Body of pancreas (tissue), 4 donors: ENCODE data around the gene EMC1. TPM values are rescaled to one million over a fixed set of nuclear protein-coding genes. Genes with fewer than 3 reads are reported as not detected.
"Not testable (repeated sequence)": the region's sequence is repeated elsewhere in the genome, so short reads cannot be mapped to it uniquely, and the experiment has no call there.

Source experiments
- ATAC-seq: fragments of 150-250 bp; one replicate; pipeline ENCODE4 v1.9.1; 2016
- DNase-seq, 4 donors: peaks; one replicate each; pipeline ENCODE4 v3.0.0-alpha.2; 2019
- H3K27ac ChIP-seq, 4 donors: fragments of 200-600 bp; sonication (generic); 1 replicate in 3 of 4; 2 replicates in 1 of 4; pipeline versions ENCODE4 v1.5.1 to v1.6.1; 2016 to 2019; ENCODE audit warnings: mild to moderate bottlenecking in 1 of 4, mixed read lengths in 1 of 4, moderate library complexity in 1 of 4
- H3K27me3 ChIP-seq, 2 donors: fragments of 200-600 bp; sonication (generic); one replicate each; pipeline ENCODE4 v1.6.0; 2016; ENCODE audit warnings: mild to moderate bottlenecking in 1 of 2
- H3K36me3 ChIP-seq, 2 donors: fragments of 200-600 bp; sonication (generic); replicated peaks in 1 of 2; 2 replicates each; pipeline ENCODE4 v1.5.1; 2016; ENCODE audit warnings: low read depth in 2 of 2; ENCODE audit not compliant: insufficient read depth in 1 of 2
- H3K4me1 ChIP-seq: fragments of 200-600 bp; sonication (generic); one replicate; pipeline ENCODE4 v1.6.0; 2016
- H3K4me3 ChIP-seq, 2 donors: fragments of 200-600 bp; sonication (generic); 1 replicate in 1 of 2; 2 replicates in 1 of 2; pipeline ENCODE4 v1.5.1; 2016 to 2019
- H3K9me3 ChIP-seq, 3 donors: fragments of 200-600 bp; sonication (generic); 1 replicate in 2 of 3; 2 replicates in 1 of 3; pipeline ENCODE4 v1.5.1; 2016
- POLR2A ChIP-seq, 3 donors: fragments of 450-650 bp; IDR thresholded peaks; one replicate each; pipeline ENCODE4 v1.6.1; 2016; ENCODE audit warnings: antibody characterized with exemption in 3 of 3, mild to moderate bottlenecking in 2 of 3
- WGBS, 2 donors: methylation state at CpG; one replicate each; pipeline ENCODE4 v1.1.5; 2017; 5-methylcytosine and 5-hydroxymethylcytosine counted together
- intact Hi-C: fragments of 100-400 bp; cut with DNase I; formaldehyde crosslinking; loops from one replicate; pipeline ENCODE4 v1.15.1; 2023
- total RNA-seq, 2 donors: library from RNA; depleted of rRNA; stranded (reverse); fragments of >200 nt; gene quantifications; one replicate each; pipeline ENCODE4 v1.1.0, GENCODE V29; 2016
- TF ChIP-seq, protein P1 (sequence below), 7 experiments: fragments of 450-650 bp in 4 of 7; fragments of 200-600 bp in 3 of 7; sonication (generic) in 3 of 7; IDR thresholded peaks; one replicate each; pipeline ENCODE4 v1.5.1; 2016 to 2019; ENCODE audit warnings: antibody characterized with exemption in 7 of 7

Gene EMC1
- total RNA-seq, 2 donors from 2014 or later = 15.3 to 23.7 TPM

DNA sequence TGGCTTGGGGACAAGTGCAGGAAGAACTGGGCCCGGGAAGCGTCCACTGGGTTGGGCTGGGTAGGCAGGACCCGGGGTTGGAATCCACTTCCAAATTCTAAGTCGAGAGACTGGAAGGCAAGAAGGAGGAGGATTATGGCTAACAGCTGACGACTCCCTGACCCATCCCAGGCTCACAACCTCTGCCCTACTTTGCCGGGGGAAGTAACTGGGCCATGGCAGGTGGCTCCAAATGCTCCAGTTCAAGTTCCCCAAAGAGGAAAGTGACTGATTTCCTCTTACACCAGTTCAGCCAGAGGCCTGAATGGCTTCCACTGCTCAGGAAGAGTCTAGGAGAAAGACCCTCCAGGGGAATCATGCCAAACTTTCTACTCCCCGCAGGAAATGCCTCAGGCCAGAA, 11.4 kb downstream of the EMC1 start:
- Histone ChIP-seq H3K4me1 (no peaks in the 10 kb centered on the region), H3K27me3 (no peaks in the 10 kb centered on the region), H3K36me3 (peaks cover 6 to 45% of the 10 kb centered on the region in 2 donors), H3K9me3 (no peaks in the 10 kb centered on the region), H3K4me3 (no peak overlapping the region), H3K27ac (no peak overlapping the region)
- intact Hi-C loops = no loop called here
- TF ChIP-seq, protein P1, sequence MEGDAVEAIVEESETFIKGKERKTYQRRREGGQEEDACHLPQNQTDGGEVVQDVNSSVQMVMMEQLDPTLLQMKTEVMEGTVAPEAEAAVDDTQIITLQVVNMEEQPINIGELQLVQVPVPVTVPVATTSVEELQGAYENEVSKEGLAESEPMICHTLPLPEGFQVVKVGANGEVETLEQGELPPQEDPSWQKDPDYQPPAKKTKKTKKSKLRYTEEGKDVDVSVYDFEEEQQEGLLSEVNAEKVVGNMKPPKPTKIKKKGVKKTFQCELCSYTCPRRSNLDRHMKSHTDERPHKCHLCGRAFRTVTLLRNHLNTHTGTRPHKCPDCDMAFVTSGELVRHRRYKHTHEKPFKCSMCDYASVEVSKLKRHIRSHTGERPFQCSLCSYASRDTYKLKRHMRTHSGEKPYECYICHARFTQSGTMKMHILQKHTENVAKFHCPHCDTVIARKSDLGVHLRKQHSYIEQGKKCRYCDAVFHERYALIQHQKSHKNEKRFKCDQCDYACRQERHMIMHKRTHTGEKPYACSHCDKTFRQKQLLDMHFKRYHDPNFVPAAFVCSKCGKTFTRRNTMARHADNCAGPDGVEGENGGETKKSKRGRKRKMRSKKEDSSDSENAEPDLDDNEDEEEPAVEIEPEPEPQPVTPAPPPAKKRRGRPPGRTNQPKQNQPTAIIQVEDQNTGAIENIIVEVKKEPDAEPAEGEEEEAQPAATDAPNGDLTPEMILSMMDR (IDR thresholded peaks at IDR 0.05) = no peak
- no peak for TF ChIP-seq POLR2A (IDR thresholded peaks at IDR 0.05)
- DNase-seq (no peak), ATAC-seq (no peak)
- 92% methylated on average over 6 to 7 of the region's 7 CpGs for WGBS, 2 donors

DNA sequence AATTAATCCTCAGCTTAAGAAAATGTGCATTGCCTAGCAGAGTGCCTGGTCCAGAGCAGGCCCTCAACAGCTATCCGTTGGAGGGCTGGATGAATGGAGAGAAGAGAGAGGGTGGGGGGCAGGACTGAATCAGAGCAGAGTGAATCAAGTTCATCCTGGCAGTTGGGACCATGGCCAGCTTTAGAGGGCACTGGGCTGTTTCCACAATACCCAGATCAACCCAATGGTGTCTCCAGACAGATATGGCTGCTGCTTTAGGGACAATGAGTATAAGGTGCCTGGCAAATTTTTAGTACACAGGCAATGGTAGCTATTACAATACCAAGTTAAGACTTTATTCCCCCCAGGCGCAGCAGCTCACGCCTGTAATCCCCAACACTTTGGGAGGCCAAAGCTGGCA, 17.1 kb downstream of the EMC1 start:
- WGBS, 2 donors = 83 to 95% methylated on average over 1 to 3 of the region's 3 CpGs
- Histone ChIP-seq H3K27ac (no peak overlapping the region), H3K27me3 (no peaks in the 10 kb centered on the region), H3K36me3 (peaks cover 4 to 29% of the 10 kb centered on the region in 2 donors), H3K9me3 (no peaks in the 10 kb centered on the region), H3K4me1 (peaks cover 8% of the 10 kb centered on the region), H3K4me3 (no peak overlapping the region)
- intact Hi-C loops = no loop called here
- no peak for DNase-seq
- no peak for TF ChIP-seq POLR2A (IDR thresholded peaks at IDR 0.05)
- TF ChIP-seq, protein P1 (IDR thresholded peaks at IDR 0.05) = no peak
- ATAC-seq = no peak

DNA sequence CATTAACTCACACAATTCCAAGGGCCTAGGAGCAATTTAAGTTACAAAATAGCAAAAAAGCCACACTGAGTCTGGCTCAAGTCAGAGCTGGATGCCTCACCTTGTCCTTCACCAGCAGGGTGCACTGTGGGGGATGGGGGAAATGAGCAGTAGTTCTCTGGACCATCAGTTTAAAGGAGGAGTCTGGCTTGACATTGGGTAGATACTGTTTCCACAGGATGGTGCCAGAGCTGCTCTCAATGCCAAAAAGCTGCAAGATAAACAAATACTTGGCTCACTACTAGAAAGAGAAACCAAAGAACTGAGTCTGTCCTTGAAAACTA, 18.8 kb downstream of the EMC1 start:
- no peak overlapping the region for H3K4me3 ChIP-seq
- H3K4me1 ChIP-seq = peaks cover 8% of the 10 kb centered on the region
- TF ChIP-seq, protein P1 (IDR thresholded peaks at IDR 0.05) = no peak
- no peak for TF ChIP-seq POLR2A (IDR thresholded peaks at IDR 0.05)
- H3K27ac ChIP-seq = no peak overlapping the region
- intact Hi-C loops = no loop called here
- DNase-seq = no peak
- no peaks in the 10 kb centered on the region for H3K27me3 ChIP-seq
- H3K36me3 ChIP-seq = peaks cover 4 to 21% of the 10 kb centered on the region in 2 donors
- H3K9me3 ChIP-seq = no peaks in the 10 kb centered on the region
- peak; percentile 18 for ATAC-seq

DNA sequence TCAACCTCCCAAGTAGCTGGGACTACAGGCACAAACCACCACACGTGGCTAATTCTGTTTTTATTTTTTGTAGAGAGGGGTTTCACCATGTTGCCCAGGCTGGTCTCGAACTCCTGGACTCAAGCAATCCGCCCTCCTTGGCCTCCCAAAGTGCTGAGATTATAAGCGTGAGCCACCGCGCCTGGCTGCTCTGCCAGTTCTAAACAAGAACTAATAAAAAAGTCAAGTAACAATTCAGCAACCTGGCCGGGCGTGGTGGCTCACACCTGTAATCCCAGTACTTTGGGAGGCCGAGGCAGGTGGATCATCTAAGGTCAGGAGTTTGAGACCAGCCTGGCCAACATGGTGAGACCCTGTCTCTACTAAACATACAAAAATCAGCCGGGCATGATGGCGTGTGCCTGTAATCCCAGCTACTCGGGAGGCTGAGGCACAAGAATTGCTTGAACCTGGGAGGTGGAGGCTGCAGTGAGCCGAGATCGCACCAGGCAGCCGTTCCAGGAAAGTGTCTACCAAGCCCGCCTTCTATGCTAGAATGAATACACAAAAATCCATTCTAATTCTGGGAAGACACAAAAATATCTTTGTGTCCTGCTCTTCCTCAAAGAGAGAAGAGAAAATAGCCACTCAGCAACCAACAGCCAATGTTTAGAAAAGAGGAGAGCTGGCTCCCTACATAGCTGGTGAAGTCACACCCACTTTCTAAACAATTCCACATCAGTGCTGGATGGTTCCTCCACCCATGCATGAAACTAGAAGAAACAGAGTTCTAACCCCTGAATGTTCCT, 19.4 kb downstream of the EMC1 start:
- H3K27ac ChIP-seq, H3K4me3 ChIP-seq, DNase-seq, H3K9me3 ChIP-seq, H3K27me3 ChIP-seq, H3K4me1 ChIP-seq, ATAC-seq, intact Hi-C loops: not testable (repeated sequence)
- WGBS, 2 donors = 93 to 94% methylated on average over 15 to 16 of the region's 16 CpGs
- peaks cover 4 to 19% of the 10 kb centered on the region in 2 donors for H3K36me3 ChIP-seq

DNA sequence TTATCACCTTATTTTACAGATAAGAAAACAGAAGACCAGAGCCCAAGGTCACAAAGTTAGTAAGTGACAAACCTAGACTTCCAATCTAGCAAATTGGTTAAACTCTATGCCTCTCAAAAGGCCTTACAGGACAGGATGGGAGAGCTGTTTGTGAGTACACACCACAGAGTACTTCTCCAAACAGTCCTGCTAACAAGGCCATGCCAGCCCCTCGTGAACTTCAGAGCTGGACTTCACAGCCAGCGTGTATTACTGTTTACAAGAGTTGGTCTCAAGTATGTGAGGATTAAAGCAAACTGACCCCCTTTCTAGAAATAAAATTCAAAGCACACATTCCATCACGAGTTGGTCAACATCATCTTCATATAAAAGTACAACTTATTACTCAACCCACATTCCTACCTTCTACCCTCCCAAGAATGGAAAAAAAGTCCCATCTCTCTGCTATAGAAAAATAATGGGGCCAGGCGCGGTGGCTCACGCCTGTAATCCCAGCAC, 21.4 kb downstream of the EMC1 start:
- H3K27me3 ChIP-seq = no peaks in the 10 kb centered on the region
- no peak for ATAC-seq
- peaks cover 8% of the 10 kb centered on the region for H3K4me1 ChIP-seq
- no peak overlapping the region for H3K4me3 ChIP-seq
- H3K36me3 ChIP-seq = peaks cover 4 to 25% of the 10 kb centered on the region in 2 donors
- intact Hi-C loops = no loop called here
- H3K27ac ChIP-seq = no peak overlapping the region
- 80 to 89% methylated on average over 6 of the region's 6 CpGs for WGBS, 2 donors
- no peak for TF ChIP-seq POLR2A (IDR thresholded peaks at IDR 0.05)
- TF ChIP-seq, protein P1 (IDR thresholded peaks at IDR 0.05) = no peak
- no peaks in the 10 kb centered on the region for H3K9me3 ChIP-seq
- no peak for DNase-seq
